Stimulated activated CD8-positive, alpha-beta memory T cell treated with anti-CD3 and anti-CD28 coated beads, Interleukin-4, amount 100 ng/mL, for 48 hours (primary cell): Measurements from ENCODE around the gene TBXA2R.

Source experiments
- DNase-seq: peaks from one replicate; pipeline ENCODE4 v3.0.0-alpha.2; 2020

TBXA2R gene

GRCh38 chr19:3550947-3551791, 55.5 kb downstream of the TBXA2R start:
- DNase-seq, result no peak

- DNase-seq, result no peak
Measured at GRCh38 chr19:3549816-3550215, 56.9 kb downstream of the TBXA2R start.

- no peak for DNase-seq
Measured at GRCh38 chr19:3548606-3549005, 58.1 kb downstream of the TBXA2R start.

- no peak for DNase-seq
Measured at GRCh38 chr19:3547767-3548282, 58.9 kb downstream of the TBXA2R start.

GRCh38 chr19:3547301-3547731, 59.4 kb downstream of the TBXA2R start:
- peak; percentile 71 for DNase-seq

GRCh38 chr19:3546119-3546518, 60.6 kb downstream of the TBXA2R start:
- DNase-seq, result no peak

GRCh38 chr19:3545669-3546034, 61.0 kb downstream of the TBXA2R start:
- DNase-seq, result no peak

GRCh38 chr19:3544742-3545668, 61.7 kb downstream of the TBXA2R start:
- peak; percentile 95 for DNase-seq
